IMR-90 (cell line): ENCODE data around the gene ANXA3. TPM values are rescaled to one million over a fixed set of nuclear protein-coding genes. Genes with fewer than 3 reads are reported as not detected.

Source experiments
- ATAC-seq: fragments of 200-7000 bp; cut with Tn5 transposase; 2 replicates; pipeline ENCODE4 v1.9.1; 2020; ENCODE audit warnings: low read depth, mild to moderate bottlenecking, moderate library complexity
- BruUV-seq: library from RNA; stranded (reverse); fragments of 400-500 nt; replicated peaks from 2 replicates; lab custom pipeline; 2021; lab: Mats Ljungman, UMichigan
- CTCF ChIA-PET: fragments of 300-600 bp; formaldehyde crosslinking; extraction: SDS; loops from one replicate; lab custom pipeline; 2021; ENCODE audit warnings: antibody characterized with exemption; lab: Yijun Ruan, JAX
- POLR2A ChIA-PET: fragments of 300-600 bp; sonication (Branson Sonifier 250); formaldehyde crosslinking; loops from one replicate; lab custom pipeline; 2022; ENCODE audit warnings: antibody characterized with exemption; ENCODE audit not compliant: unreplicated experiment; lab: Charles Lee
- DNase-seq: peaks from one replicate; pipeline ENCODE4 v3.0.0; 2013
- H2AFZ ChIP-seq: replicated peaks from 2 replicates; pipeline ENCODE3; 2013; ENCODE audit warnings: low read length, mild to moderate bottlenecking; ENCODE audit not compliant: poor library complexity
- H2AK5ac ChIP-seq: 2 replicates; pipeline ENCODE4 v1.6.1; 2013; ENCODE audit warnings: low read depth, low read length, inconsistent platforms
- H2AK9ac ChIP-seq: replicated peaks from 2 replicates; pipeline ENCODE3; 2013; ENCODE audit warnings: mild to moderate bottlenecking, low read depth, low read length, moderate library complexity; ENCODE audit not compliant: poor library complexity
- H2BK120ac ChIP-seq: 2 replicates; pipeline ENCODE4 v1.6.1; 2013; ENCODE audit warnings: low read depth, low read length, inconsistent platforms
- H2BK15ac ChIP-seq: 3 replicates; pipeline ENCODE4 v1.6.1; 2013; ENCODE audit warnings: low read depth, low read length, inconsistent platforms
- H2BK20ac ChIP-seq: 2 replicates; pipeline ENCODE4 v1.6.1; 2013; ENCODE audit warnings: low read depth, mild to moderate bottlenecking, inconsistent platforms, low read length, moderate library complexity
- H2BK5ac ChIP-seq: 2 replicates; pipeline ENCODE4 v1.6.1; 2013; ENCODE audit warnings: mild to moderate bottlenecking, low read depth, low read length, inconsistent platforms; ENCODE audit not compliant: poor library complexity, severe bottlenecking
- H3K14ac ChIP-seq: replicated peaks from 2 replicates; pipeline ENCODE4 v1.6.1; 2013; ENCODE audit warnings: low read depth, low read length, inconsistent platforms
- H3K18ac ChIP-seq: 2 replicates; pipeline ENCODE4 v1.6.1; 2013; ENCODE audit warnings: low read depth, low read length, control low read depth
- H3K23ac ChIP-seq: 2 replicates; pipeline ENCODE4 v1.6.1; 2013; ENCODE audit warnings: low read depth, low read length, inconsistent platforms
- H3K27ac ChIP-seq: 2 replicates; pipeline ENCODE4 v1.5.1; 2013; ENCODE audit warnings: mild to moderate bottlenecking, control low read depth, low read length; ENCODE audit not compliant: insufficient read depth
- H3K27me3 ChIP-seq: 2 replicates; pipeline ENCODE4 v1.6.1; 2013; ENCODE audit warnings: low read length; ENCODE audit not compliant: control insufficient read depth, insufficient read depth
- H3K36me3 ChIP-seq: 2 replicates; pipeline ENCODE4 v1.6.1; 2013; ENCODE audit warnings: low read length, mixed read lengths; ENCODE audit not compliant: control insufficient read depth, insufficient read depth
- H3K4ac ChIP-seq: 2 replicates; pipeline ENCODE4 v1.6.1; 2013; ENCODE audit warnings: low read depth, low read length, inconsistent platforms
- H3K4me1 ChIP-seq: 2 replicates; pipeline ENCODE4 v1.6.1; 2013; ENCODE audit warnings: low read length, mixed read lengths; ENCODE audit not compliant: control insufficient read depth, insufficient read depth
- H3K4me2 ChIP-seq: 2 replicates; pipeline ENCODE4 v1.6.1; 2013; ENCODE audit warnings: low read depth, mild to moderate bottlenecking, control low read depth, low read length, moderate library complexity
- H3K4me3 ChIP-seq: 2 replicates; pipeline ENCODE4 v1.5.1; 2013; ENCODE audit warnings: low read depth, mild to moderate bottlenecking, control low read depth, low read length, moderate library complexity; ENCODE audit not compliant: insufficient read depth
- H3K56ac ChIP-seq: 2 replicates; pipeline ENCODE4 v1.6.1; 2013; ENCODE audit warnings: low read length, inconsistent platforms; ENCODE audit not compliant: insufficient read depth; ENCODE audit errors: extremely low read depth
- H3K79me1 ChIP-seq, 2 experiments: 2 replicates each; pipeline ENCODE4 v1.6.1; 2013; ENCODE audit warnings: low read length in 2 of 2, inconsistent platforms in 1 of 2, low read depth in 1 of 2
- H3K9ac ChIP-seq: 2 replicates; pipeline ENCODE4 v1.6.1; 2013; ENCODE audit warnings: low read depth, low read length, control low read depth
- H3K9me1 ChIP-seq: 2 replicates; pipeline ENCODE4 v1.6.1; 2013; ENCODE audit warnings: low read length, inconsistent platforms; ENCODE audit not compliant: insufficient read depth
- H3K9me3 ChIP-seq: 2 replicates; pipeline ENCODE4 v1.6.1; 2013; ENCODE audit warnings: low read length; ENCODE audit not compliant: control insufficient read depth, insufficient read depth
- H4K20me1 ChIP-seq: 2 replicates; pipeline ENCODE4 v1.6.1; 2013; ENCODE audit warnings: low read length, inconsistent platforms; ENCODE audit not compliant: insufficient read depth
- H4K5ac ChIP-seq: 2 replicates; pipeline ENCODE4 v1.6.1; 2013; ENCODE audit warnings: mild to moderate bottlenecking, low read depth, low read length, control low read depth
- H4K8ac ChIP-seq, 2 experiments: 2 replicates each; pipeline ENCODE4 v1.6.1; 2013; ENCODE audit warnings: low read depth in 2 of 2, low read length in 2 of 2, control low read depth in 1 of 2, inconsistent platforms in 1 of 2
- H4K91ac ChIP-seq: 2 replicates; pipeline ENCODE4 v1.6.1; 2013; ENCODE audit warnings: low read depth, low read length, inconsistent platforms; ENCODE audit not compliant: insufficient read depth
- BHLHE40 ChIP-seq: fragments of 150-350 bp; IDR thresholded peaks from 2 replicates; pipeline ENCODE4 v1.6.1; 2016; ENCODE audit warnings: mild to moderate bottlenecking, low read depth, low read length
- CEBPB ChIP-seq: IDR thresholded peaks from 2 replicates; pipeline ENCODE4 v1.6.1; 2012; ENCODE audit warnings: low read depth, low read length, improper control_type of control experiment
- CHD1 ChIP-seq: IDR thresholded peaks from 2 replicates; pipeline ENCODE4 v1.6.1; 2012; ENCODE audit warnings: low read depth, low read length, improper control_type of control experiment
- FOS ChIP-seq: fragments of 150-350 bp; IDR thresholded peaks from 2 replicates; pipeline ENCODE4 v1.6.1; 2016; ENCODE audit warnings: low read depth, low read length
- MAFK ChIP-seq: IDR thresholded peaks from 2 replicates; pipeline ENCODE4 v1.6.1; 2012; ENCODE audit warnings: low read depth, low read length, improper control_type of control experiment
- MAZ ChIP-seq: IDR thresholded peaks from 2 replicates; pipeline ENCODE4 v1.6.1; 2012; ENCODE audit warnings: low read depth, mild to moderate bottlenecking, low read length, improper control_type of control experiment, moderate library complexity, borderline replicate concordance
- MXI1 ChIP-seq: IDR thresholded peaks from 2 replicates; pipeline ENCODE4 v1.6.1; 2012; ENCODE audit warnings: low read depth, mild to moderate bottlenecking, low read length, moderate library complexity, borderline replicate concordance
- NFE2L2 ChIP-seq: fragments of 150-350 bp; IDR thresholded peaks from 2 replicates; pipeline ENCODE4 v1.6.1; 2016; ENCODE audit warnings: low read depth, mild to moderate bottlenecking, low read length
- POLR2A ChIP-seq: IDR thresholded peaks from 2 replicates; pipeline ENCODE4 v1.6.1; 2012; ENCODE audit warnings: mild to moderate bottlenecking, low read depth, low read length
- RAD21 ChIP-seq: IDR thresholded peaks from 2 replicates; pipeline ENCODE4 v1.6.1; 2012; ENCODE audit warnings: low read length, improper control_type of control experiment
- RCOR1 ChIP-seq: IDR thresholded peaks from 2 replicates; pipeline ENCODE4 v1.6.1; 2012; ENCODE audit warnings: mild to moderate bottlenecking, low read length, improper control_type of control experiment; ENCODE audit not compliant: insufficient replicate concordance
- RFX5 ChIP-seq: IDR thresholded peaks from 2 replicates; pipeline ENCODE4 v1.8.0; 2012; ENCODE audit warnings: low read depth, mild to moderate bottlenecking, low read length, moderate library complexity
- SMC3 ChIP-seq: fragments of 150-350 bp; IDR thresholded peaks from 2 replicates; pipeline ENCODE4 v1.6.1; 2016; ENCODE audit warnings: low read depth, mild to moderate bottlenecking, antibody characterized with exemption, low read length, moderate library complexity
- WGBS, 2 experiments: methylation state at CpG; one replicate each; pipeline versions ENCODE4 v1.1.5 to v1.1.7; 2013; ENCODE audit warnings: missing lambda C conversion rate in 2 of 2; ENCODE audit not compliant: insufficient read length in 1 of 2; ENCODE audit errors: extremely low coverage in 2 of 2; 5-methylcytosine and 5-hydroxymethylcytosine counted together
- dilution Hi-C: fragments of 300-500 bp; cut with HindIII; formaldehyde crosslinking; loops from one replicate; pipeline ENCODE4 v1.14.3; 2018; ENCODE audit warnings: low sequenced_read_pairs; ENCODE audit not compliant: unreplicated experiment
- in situ Hi-C: fragments of 300-500 bp; cut with MboI; formaldehyde crosslinking; loops from 3 replicates; pipeline ENCODE4 v1.14.3; 2019; ENCODE audit warnings: low sequenced_read_pairs, inconsistent platforms, mixed read lengths
- intact Hi-C: fragments of 100-400 bp; cut with micrococcal nuclease; formaldehyde crosslinking; loops from 2 replicates; pipeline ENCODE4 v1.10.0; 2022
- polyA plus RNA-seq, 3 experiments: library from polyadenylated mRNA; depleted of rRNA; stranded (reverse); fragments of >200 nt; gene quantifications; 2 replicates each; pipeline ENCODE4 v1.2.3, GENCODE V29; 2012; ENCODE audit warnings: low replicate concordance in 1 of 3
- total RNA-seq: library from RNA; depleted of rRNA; stranded (reverse); fragments of >200 nt; gene quantifications from 2 replicates; pipeline ENCODE4 v1.2.3, GENCODE V29; 2012
- TF ChIP-seq, protein P1 (sequence below): fragments of 150-350 bp; IDR thresholded peaks from 2 replicates; pipeline ENCODE4 v1.6.1; 2016; ENCODE audit warnings: low read depth, mild to moderate bottlenecking, low read length, moderate library complexity, borderline replicate concordance
- TF ChIP-seq, protein P2 (sequence below): conservative IDR thresholded peaks from 2 replicates; pipeline ENCODE4 v1.5.1; 2012; ENCODE audit warnings: mild to moderate bottlenecking, low read depth, low read length, improper control_type of control experiment
- TF ChIP-seq, protein P3 (sequence below): fragments of 150-350 bp; IDR thresholded peaks from 2 replicates; pipeline ENCODE4 v1.6.1; 2017; ENCODE audit warnings: mild to moderate bottlenecking, antibody characterized with exemption, low read length, low read depth

Gene ANXA3
- total and polyA plus RNA-seq, 2 of the 4 experiments (the other 2 are of a cell fraction), result 4.2 to 5.0 TPM

DNA sequence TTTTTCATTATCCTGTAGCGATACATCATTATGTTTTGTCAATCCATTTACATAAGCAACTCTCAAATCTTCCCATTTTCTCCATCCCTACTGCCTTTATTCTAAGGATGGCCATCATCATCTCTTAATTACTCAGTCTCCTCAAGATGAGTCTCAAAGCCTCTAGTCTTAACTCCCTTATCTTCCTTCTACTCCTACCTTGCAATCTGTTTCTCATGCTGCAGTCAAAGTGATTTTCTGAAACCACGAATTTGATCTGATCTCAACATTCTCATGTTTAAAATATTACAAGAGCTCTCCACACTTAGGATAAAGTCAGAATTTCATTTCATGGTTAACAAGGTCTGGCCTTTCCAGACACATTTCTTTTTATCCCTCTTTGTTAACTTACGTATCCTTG is 51.8 kb downstream of the ANXA3 start:
- ChIA-PET CTCF (no interaction called here), POLR2A (no interaction called here)
- Histone ChIP-seq H2AK9ac (no peak overlapping the region), H3K9me1 (no peaks in the 10 kb centered on the region), H3K4me3 (no peak overlapping the region), H2BK120ac (no peak overlapping the region), H2BK20ac (no peak overlapping the region), H3K4me1 (no peaks in the 10 kb centered on the region), H3K18ac (no peak overlapping the region), H3K27me3 (no peaks in the 10 kb centered on the region), H3K36me3 (no peaks in the 10 kb centered on the region), H3K4me2 (no peak overlapping the region), H4K91ac (no peak overlapping the region), H2BK5ac (no peak overlapping the region), H3K9ac (no peak overlapping the region), H4K8ac (no peak overlapping the region), H4K20me1 (no peaks in the 10 kb centered on the region), H2BK15ac (no peak overlapping the region), H4K5ac (no peak overlapping the region), H3K56ac (no peak overlapping the region), H3K27ac (no peak overlapping the region), H3K14ac (no peak overlapping the region), H2AK5ac (no peak overlapping the region), H3K4ac (no peak overlapping the region), H2AFZ (no peak overlapping the region), H3K23ac (no peak overlapping the region), H3K79me1 (no peaks in the 10 kb centered on the region), H3K9me3 (no peaks in the 10 kb centered on the region)
- DNase-seq (no peak), ATAC-seq (no peak)
- in situ Hi-C loops, result no loop called here
- TF ChIP-seq POLR2A (no peak), MXI1 (no peak), RAD21 (no peak), MAFK (no peak), NFE2L2 (no peak), CEBPB (no peak), MAZ (no peak), RCOR1 (no peak), BHLHE40 (no peak), CHD1 (no peak), RFX5 (no peak), FOS (no peak), SMC3 (no peak)
- TF ChIP-seq, protein P1, sequence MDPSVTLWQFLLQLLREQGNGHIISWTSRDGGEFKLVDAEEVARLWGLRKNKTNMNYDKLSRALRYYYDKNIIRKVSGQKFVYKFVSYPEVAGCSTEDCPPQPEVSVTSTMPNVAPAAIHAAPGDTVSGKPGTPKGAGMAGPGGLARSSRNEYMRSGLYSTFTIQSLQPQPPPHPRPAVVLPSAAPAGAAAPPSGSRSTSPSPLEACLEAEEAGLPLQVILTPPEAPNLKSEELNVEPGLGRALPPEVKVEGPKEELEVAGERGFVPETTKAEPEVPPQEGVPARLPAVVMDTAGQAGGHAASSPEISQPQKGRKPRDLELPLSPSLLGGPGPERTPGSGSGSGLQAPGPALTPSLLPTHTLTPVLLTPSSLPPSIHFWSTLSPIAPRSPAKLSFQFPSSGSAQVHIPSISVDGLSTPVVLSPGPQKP, result no peak
- TF ChIP-seq, protein P2, sequence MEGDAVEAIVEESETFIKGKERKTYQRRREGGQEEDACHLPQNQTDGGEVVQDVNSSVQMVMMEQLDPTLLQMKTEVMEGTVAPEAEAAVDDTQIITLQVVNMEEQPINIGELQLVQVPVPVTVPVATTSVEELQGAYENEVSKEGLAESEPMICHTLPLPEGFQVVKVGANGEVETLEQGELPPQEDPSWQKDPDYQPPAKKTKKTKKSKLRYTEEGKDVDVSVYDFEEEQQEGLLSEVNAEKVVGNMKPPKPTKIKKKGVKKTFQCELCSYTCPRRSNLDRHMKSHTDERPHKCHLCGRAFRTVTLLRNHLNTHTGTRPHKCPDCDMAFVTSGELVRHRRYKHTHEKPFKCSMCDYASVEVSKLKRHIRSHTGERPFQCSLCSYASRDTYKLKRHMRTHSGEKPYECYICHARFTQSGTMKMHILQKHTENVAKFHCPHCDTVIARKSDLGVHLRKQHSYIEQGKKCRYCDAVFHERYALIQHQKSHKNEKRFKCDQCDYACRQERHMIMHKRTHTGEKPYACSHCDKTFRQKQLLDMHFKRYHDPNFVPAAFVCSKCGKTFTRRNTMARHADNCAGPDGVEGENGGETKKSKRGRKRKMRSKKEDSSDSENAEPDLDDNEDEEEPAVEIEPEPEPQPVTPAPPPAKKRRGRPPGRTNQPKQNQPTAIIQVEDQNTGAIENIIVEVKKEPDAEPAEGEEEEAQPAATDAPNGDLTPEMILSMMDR, result no peak
- TF ChIP-seq, protein P3, sequence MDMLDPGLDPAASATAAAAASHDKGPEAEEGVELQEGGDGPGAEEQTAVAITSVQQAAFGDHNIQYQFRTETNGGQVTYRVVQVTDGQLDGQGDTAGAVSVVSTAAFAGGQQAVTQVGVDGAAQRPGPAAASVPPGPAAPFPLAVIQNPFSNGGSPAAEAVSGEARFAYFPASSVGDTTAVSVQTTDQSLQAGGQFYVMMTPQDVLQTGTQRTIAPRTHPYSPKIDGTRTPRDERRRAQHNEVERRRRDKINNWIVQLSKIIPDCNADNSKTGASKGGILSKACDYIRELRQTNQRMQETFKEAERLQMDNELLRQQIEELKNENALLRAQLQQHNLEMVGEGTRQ, result no peak
- no TSS peak for BruUV-seq
- dilution Hi-C loops, result loop anchor here (25.0 kb wide), 1 partner anchor 259 kb away; no protein-coding TSS in a partner anchor
- WGBS, 2 experiments, result 96% methylated on average over 2 of the region's 3 CpGs; no CpG with 5 or more reads in 1 of the 2 experiments
- intact Hi-C loops, result no loop called here
